ENCODE results near the gene BNIP3. TPM values are rescaled to one million over a fixed set of nuclear protein-coding genes. Genes with fewer than 3 reads are reported as not detected.

BNIP3 gene
- total and polyA plus RNA-seq, 2 donors, result 24.1 to 50.5 TPM

- no peaks in the 10 kb centered on the region for H3K4me1 ChIP-seq (ENCODE audit: insufficient read depth)
- no peaks in the 10 kb centered on the region for H3K36me3 ChIP-seq (ENCODE audit: insufficient read depth)
- DNase-seq (ENCODE audit: extremely low spot score), result no peak
- 84% methylated on average over 6 of the region's 6 CpGs for WGBS
- no peak overlapping the region for H3K4me3 ChIP-seq (ENCODE audit: low read depth, low read length)
- no peak overlapping the region for H3K27ac ChIP-seq (ENCODE audit: low read depth)
Measured at GRCh38 chr10:131978851-131979250, 2.9 kb downstream of the BNIP3 start.

GRCh38 chr10:131978366-131978765 is 3.4 kb downstream of the BNIP3 start:
- Histone ChIP-seq H3K36me3 (ENCODE audit: insufficient read depth) (no peaks in the 10 kb centered on the region), H3K27ac (ENCODE audit: low read depth) (no peak overlapping the region), H3K4me3 (ENCODE audit: low read depth, low read length) (no peak overlapping the region), H3K4me1 (ENCODE audit: insufficient read depth) (no peaks in the 10 kb centered on the region)
- 90% methylated on average over 3 of the region's 3 CpGs for WGBS
- DNase-seq (ENCODE audit: extremely low spot score), result no peak

GRCh38 chr10:131977323-131978096 is 4.2 kb downstream of the BNIP3 start:
- no peak overlapping the region for H3K27ac ChIP-seq (ENCODE audit: low read depth)

GRCh38 chr10:131975796-131976195 is 5.9 kb downstream of the BNIP3 start:
- WGBS, result 95% methylated on average over 10 of the region's 10 CpGs
- Histone ChIP-seq H3K4me1 (ENCODE audit: insufficient read depth) (no peaks in the 10 kb centered on the region), H3K27ac (ENCODE audit: low read depth) (no peak overlapping the region), H3K36me3 (ENCODE audit: insufficient read depth) (no peaks in the 10 kb centered on the region), H3K4me3 (ENCODE audit: low read depth, low read length) (no peak overlapping the region)
- no peak for DNase-seq (ENCODE audit: extremely low spot score)

More at GRCh38 chr10:131977323-131978096, 4.2 kb downstream of the BNIP3 start:
- no peaks in the 10 kb centered on the region for H3K4me1 ChIP-seq (ENCODE audit: insufficient read depth)
- no peaks in the 10 kb centered on the region for H3K36me3 ChIP-seq (ENCODE audit: insufficient read depth)
- WGBS, result 93% methylated on average over 13 of the region's 13 CpGs
- DNase-seq (ENCODE audit: extremely low spot score), result no peak
- no peak overlapping the region for H3K4me3 ChIP-seq (ENCODE audit: low read depth, low read length)

GRCh38 chr10:131975003-131975402 is 6.7 kb downstream of the BNIP3 start:
- no peaks in the 10 kb centered on the region for H3K4me1 ChIP-seq (ENCODE audit: insufficient read depth)
- DNase-seq (ENCODE audit: extremely low spot score), result no peak
- H3K36me3 ChIP-seq (ENCODE audit: insufficient read depth), result no peaks in the 10 kb centered on the region
- no peak overlapping the region for H3K27ac ChIP-seq (ENCODE audit: low read depth)
- no peak overlapping the region for H3K4me3 ChIP-seq (ENCODE audit: low read depth, low read length)
- 76% methylated on average over 6 of the region's 6 CpGs for whole genome bisulfite sequencing

- H3K4me1 ChIP-seq (ENCODE audit: insufficient read depth), result no peaks in the 10 kb centered on the region
- 82% methylated on average over 14 of the region's 14 CpGs for WGBS
- peaks cover 5% of the 10 kb centered on the region for H3K36me3 ChIP-seq (ENCODE audit: insufficient read depth)
- no peak for DNase-seq (ENCODE audit: extremely low spot score)
- no peak overlapping the region for H3K27ac ChIP-seq (ENCODE audit: low read depth)
- no peak overlapping the region for H3K4me3 ChIP-seq (ENCODE audit: low read depth, low read length)
Measured at GRCh38 chr10:131974034-131974817, 7.5 kb downstream of the BNIP3 start.

- 90% methylated on average over 34 of the region's 34 CpGs for WGBS
- Histone ChIP-seq H3K4me1 (ENCODE audit: insufficient read depth) (no peaks in the 10 kb centered on the region), H3K27ac (ENCODE audit: low read depth) (no peak overlapping the region), H3K4me3 (ENCODE audit: low read depth, low read length) (no peak overlapping the region), H3K36me3 (ENCODE audit: insufficient read depth) (peaks cover 5% of the 10 kb centered on the region)
- DNase-seq (ENCODE audit: extremely low spot score), result no peak
Measured at GRCh38 chr10:131973160-131973951, 8.4 kb downstream of the BNIP3 start.

- Histone ChIP-seq H3K4me1 (ENCODE audit: insufficient read depth) (no peaks in the 10 kb centered on the region), H3K4me3 (ENCODE audit: low read depth, low read length) (no peak overlapping the region), H3K27ac (ENCODE audit: low read depth) (no peak overlapping the region), H3K36me3 (ENCODE audit: insufficient read depth) (peaks cover 5% of the 10 kb centered on the region)
- 53% methylated on average over 11 of the region's 11 CpGs for WGBS
- no peak for DNase-seq (ENCODE audit: extremely low spot score)
Measured at GRCh38 chr10:131972474-131973071, 9.2 kb downstream of the BNIP3 start.

- H3K27ac ChIP-seq (ENCODE audit: low read depth), result no peak overlapping the region
- H3K4me3 ChIP-seq (ENCODE audit: low read depth, low read length), result no peak overlapping the region
- peaks cover 5% of the 10 kb centered on the region for H3K36me3 ChIP-seq (ENCODE audit: insufficient read depth)
- WGBS, result 87% methylated on average over 7 of the region's 7 CpGs
- H3K4me1 ChIP-seq (ENCODE audit: insufficient read depth), result no peaks in the 10 kb centered on the region
- no peak for DNase-seq (ENCODE audit: extremely low spot score)
Measured at GRCh38 chr10:131971591-131971990, 10.1 kb downstream of the BNIP3 start.

GRCh38 chr10:131970946-131971345 is 10.8 kb downstream of the BNIP3 start:
- Histone ChIP-seq H3K4me3 (ENCODE audit: low read depth, low read length) (no peak overlapping the region), H3K36me3 (ENCODE audit: insufficient read depth) (peaks cover 5% of the 10 kb centered on the region), H3K4me1 (ENCODE audit: insufficient read depth) (no peaks in the 10 kb centered on the region), H3K27ac (ENCODE audit: low read depth) (no peak overlapping the region)
- DNase-seq (ENCODE audit: extremely low spot score), result no peak
- WGBS, result 94% methylated on average over 18 of the region's 18 CpGs

GRCh38 chr10:131968949-131969348 is 12.8 kb downstream of the BNIP3 start:
- no peak for DNase-seq (ENCODE audit: extremely low spot score)
- Histone ChIP-seq H3K27ac (ENCODE audit: low read depth) (no peak overlapping the region), H3K36me3 (ENCODE audit: insufficient read depth) (peaks cover 5% of the 10 kb centered on the region), H3K4me1 (ENCODE audit: insufficient read depth) (no peaks in the 10 kb centered on the region), H3K4me3 (ENCODE audit: low read depth, low read length) (no peak overlapping the region)
- 96% methylated on average over 13 of the region's 13 CpGs for WGBS

- WGBS, result 89% methylated on average over 9 of the region's 9 CpGs
- DNase-seq (ENCODE audit: extremely low spot score), result no peak
- H3K4me3 ChIP-seq (ENCODE audit: low read depth, low read length), result no peak overlapping the region
- H3K27ac ChIP-seq (ENCODE audit: low read depth), result no peak overlapping the region
- peaks cover under 1% of the 10 kb centered on the region for H3K36me3 ChIP-seq (ENCODE audit: insufficient read depth)
- H3K4me1 ChIP-seq (ENCODE audit: insufficient read depth), result no peaks in the 10 kb centered on the region
Measured at GRCh38 chr10:131964298-131964697, 17.4 kb downstream of the BNIP3 start.

GRCh38 chr10:131963811-131964210 is 17.9 kb downstream of the BNIP3 start:
- H3K36me3 ChIP-seq (ENCODE audit: insufficient read depth), result no peaks in the 10 kb centered on the region
- H3K4me1 ChIP-seq (ENCODE audit: insufficient read depth), result no peaks in the 10 kb centered on the region
- 87% methylated on average over 9 of the region's 9 CpGs for WGBS
- DNase-seq (ENCODE audit: extremely low spot score), result no peak
- no peak overlapping the region for H3K4me3 ChIP-seq (ENCODE audit: low read depth, low read length)
- H3K27ac ChIP-seq (ENCODE audit: low read depth), result no peak overlapping the region
